HCT116 (cell line): ENCODE results near the gene SAMD1. TPM values are rescaled to one million over a fixed set of nuclear protein-coding genes. Genes with fewer than 3 reads are reported as not detected.

Experiments
- ATAC-seq: fragments of 200-7000 bp; cut with Tn5 transposase; 2 replicates; pipeline ENCODE4 v1.9.1; 2020; ENCODE audit warnings: mild to moderate bottlenecking, moderate library complexity
- BruUV-seq: library from RNA; stranded (reverse); fragments of 400-500 nt; replicated peaks from 2 replicates; lab custom pipeline; 2021; lab: Mats Ljungman, UMichigan
- CTCF ChIA-PET: fragments of 300-600 bp; sonication (Branson Sonifier 250); formaldehyde crosslinking; loops from one replicate; lab custom pipeline; 2021; ENCODE audit warnings: antibody characterized with exemption; lab: Charles Lee
- POLR2A ChIA-PET: fragments of 300-600, 350-600 bp; sonication (Branson Sonifier 250); formaldehyde crosslinking; loops from one replicate; lab custom pipeline; 2021; ENCODE audit warnings: antibody characterized with exemption; lab: Charles Lee
- RAD21 ChIA-PET, 2 experiments: fragments of 300-600 bp; sonication (Branson Sonifier 250); formaldehyde crosslinking; loops; one replicate each; lab custom pipeline; 2023; ENCODE audit warnings: low total read pairs in 2 of 2; ENCODE audit not compliant: uncharacterized antibody in 2 of 2, unreplicated experiment in 2 of 2, low non-redundant PET in 1 of 2; lab: Charles Lee
- DNase-seq: peaks from one replicate; pipeline ENCODE4 v3.0.0-alpha.2; 2010; ENCODE audit warnings: low read depth, low spot score
- H2AFZ ChIP-seq: fragments of 200-600 bp; shearing (Covaris generic), sonication (generic); 2 replicates; pipeline ENCODE4 v1.6.1; 2017; ENCODE audit warnings: low read depth, mixed run types, mixed read lengths, antibody characterized with exemption, low read length; ENCODE audit not compliant: poor library complexity, severe bottlenecking
- H3K27ac ChIP-seq: 2 replicates; pipeline ENCODE4 v1.5.1; 2012; ENCODE audit warnings: low read depth, low read length
- H3K27me3 ChIP-seq: fragments of 200-600 bp; sonication (generic); 2 replicates; pipeline ENCODE4 v1.6.1; 2016; ENCODE audit warnings: mixed run types, low read length, mixed read lengths; ENCODE audit not compliant: insufficient read depth
- H3K36me3 ChIP-seq, 2 experiments: fragments of 200-500 bp in 1 of 2; fragments of 200-600 bp in 1 of 2; sonication (Bioruptor generic) in 1 of 2; sonication (generic) in 1 of 2; 2 replicates each; pipeline versions ENCODE4 v1.5.1 to v1.6.1; 2014 to 2016; ENCODE audit warnings: low read length in 2 of 2, inconsistent platforms in 1 of 2, mixed read lengths in 1 of 2, mixed run types in 1 of 2; ENCODE audit not compliant: insufficient read depth in 2 of 2, control insufficient read depth in 1 of 2
- H3K4me1 ChIP-seq, 2 experiments: fragments of 200-600 bp in 1 of 2; sonication (generic) in 1 of 2; 2 replicates each; pipeline versions ENCODE4 v1.5.1 to v1.6.1; 2012 to 2017; ENCODE audit warnings: low read length in 2 of 2, inconsistent platforms in 1 of 2, mild to moderate bottlenecking in 1 of 2, mixed read lengths in 1 of 2, mixed run types in 1 of 2, moderate library complexity in 1 of 2; ENCODE audit not compliant: insufficient read depth in 2 of 2, control insufficient read depth in 1 of 2
- H3K4me2 ChIP-seq: fragments of 200-600 bp; sonication (generic); 2 replicates; pipeline ENCODE4 v1.6.1; 2017; ENCODE audit warnings: mixed run types, low read length, mixed read lengths
- H3K4me3 ChIP-seq, 2 experiments: fragments of 200-600 bp in 1 of 2; sonication (generic) in 1 of 2; replicated peaks in 1 of 2; 2 replicates each; pipeline ENCODE4 v1.5.1; 2011 to 2016; ENCODE audit warnings: low read length in 2 of 2, control low read depth in 1 of 2, low read depth in 1 of 2, mild to moderate bottlenecking in 1 of 2, mixed read lengths in 1 of 2, mixed run types in 1 of 2
- H3K79me2 ChIP-seq: fragments of 200-600 bp; sonication (generic); 2 replicates; pipeline ENCODE4 v1.6.1; 2017; ENCODE audit warnings: mild to moderate bottlenecking, mixed run types, low read length, moderate library complexity, mixed read lengths; ENCODE audit not compliant: insufficient read depth
- H3K9ac ChIP-seq: fragments of 200-600 bp; sonication (generic); 2 replicates; pipeline ENCODE4 v1.6.1; 2016; ENCODE audit warnings: low read length, mixed read lengths
- H3K9me2 ChIP-seq: fragments of 200-600 bp; sonication (generic), shearing (Covaris generic); 2 replicates; pipeline ENCODE4 v1.6.1; 2017; ENCODE audit warnings: mixed run types, mild to moderate bottlenecking, moderate library complexity; ENCODE audit not compliant: insufficient read depth
- H3K9me3 ChIP-seq, 2 experiments: fragments of 200-500 bp in 1 of 2; fragments of 200-600 bp in 1 of 2; sonication (Bioruptor generic) in 1 of 2; sonication (generic) in 1 of 2; 2 replicates each; pipeline ENCODE4 v1.6.1; 2014 to 2017; ENCODE audit warnings: low read length in 2 of 2, mixed read lengths in 2 of 2, inconsistent platforms in 1 of 2, low read depth in 1 of 2, mild to moderate bottlenecking in 1 of 2, mixed run types in 1 of 2, moderate library complexity in 1 of 2; ENCODE audit not compliant: control insufficient read depth in 1 of 2, insufficient read depth in 1 of 2
- H4K20me1 ChIP-seq: fragments of 200-600 bp; sonication (generic), shearing (Covaris generic); 2 replicates; pipeline ENCODE4 v1.6.1; 2017; ENCODE audit warnings: mixed run types, mild to moderate bottlenecking, moderate library complexity; ENCODE audit not compliant: insufficient read depth
- ELF1 ChIP-seq: IDR thresholded peaks from 2 replicates; pipeline ENCODE4 v1.6.1; 2012; ENCODE audit warnings: low read depth, borderline replicate concordance
- EZH2phosphoT487 ChIP-seq: fragments of 200-600 bp; IDR thresholded peaks from 2 replicates; pipeline ENCODE4 v1.6.1; 2018; ENCODE audit warnings: antibody characterized with exemption, borderline replicate concordance
- FOSL1 ChIP-seq: IDR thresholded peaks from 2 replicates; pipeline ENCODE4 v1.6.1; 2012; ENCODE audit warnings: low read depth
- POLR2AphosphoS5 ChIP-seq: IDR thresholded peaks from 2 replicates; pipeline ENCODE4 v1.6.1; 2011; ENCODE audit warnings: mild to moderate bottlenecking, low read depth, low read length, moderate library complexity
- RAD21 ChIP-seq: IDR thresholded peaks from 2 replicates; pipeline ENCODE4 v1.6.1; 2012; ENCODE audit warnings: low read depth, mild to moderate bottlenecking
- SIN3A ChIP-seq: IDR thresholded peaks from 2 replicates; pipeline ENCODE4 v1.6.1; 2012; ENCODE audit warnings: low read depth
- SP1 ChIP-seq: IDR thresholded peaks from 2 replicates; pipeline ENCODE4 v1.6.1; 2012; ENCODE audit warnings: low read depth
- YY1 ChIP-seq: IDR thresholded peaks from 2 replicates; pipeline ENCODE4 v1.6.1; 2011; ENCODE audit warnings: low read length, low read depth, moderate library complexity, mild to moderate bottlenecking; ENCODE audit not compliant: insufficient replicate concordance; ENCODE audit errors: extremely low read depth
- ZBTB33 ChIP-seq: IDR thresholded peaks from 2 replicates; pipeline ENCODE4 v1.6.1; 2011; ENCODE audit warnings: mild to moderate bottlenecking, low read length, moderate library complexity; ENCODE audit not compliant: insufficient replicate concordance; ENCODE audit errors: extremely low read depth
- ZFX ChIP-seq: fragments of 450-650 bp; IDR thresholded peaks from 2 replicates; pipeline ENCODE4 v1.6.1; 2017
- ZNF274 ChIP-seq: fragments of 200-500 bp; sonication (Bioruptor generic); IDR thresholded peaks from 2 replicates; pipeline ENCODE4 v1.6.1; 2014; ENCODE audit warnings: mild to moderate bottlenecking, low read depth, low read length, inconsistent platforms
- intact Hi-C: fragments of 100-400 bp; cut with micrococcal nuclease; formaldehyde crosslinking; loops from 2 replicates; pipeline ENCODE4 v1.10.0; 2022
- total RNA-seq: library from RNA; stranded (reverse); gene quantifications from one replicate; pipeline ENCODE4 v1.2.1, GENCODE V29; 2021; ENCODE audit not compliant: unreplicated experiment
- TF ChIP-seq, protein P1 (sequence below), 3 experiments: fragments of 200-600 bp in 1 of 3; sonication (generic) in 1 of 3; IDR thresholded peaks in 2 of 3; conservative IDR thresholded peaks in 1 of 3; 2 replicates each; pipeline ENCODE4 v1.5.1; 2012 to 2017; ENCODE audit warnings: low read depth in 2 of 3, low read length in 2 of 3, antibody characterized with exemption in 1 of 3, borderline replicate concordance in 1 of 3, control low read depth in 1 of 3, mild to moderate bottlenecking in 1 of 3, mixed read lengths in 1 of 3, mixed run types in 1 of 3, moderate library complexity in 1 of 3; ENCODE audit not compliant: insufficient read depth in 1 of 3

The SAMD1 gene
- total RNA-seq, 1 experiment from 2014 or later: 62.9 TPM

- RAD21 ChIA-PET: no interaction called here
- peak; percentile 87 for DNase-seq
- peak overlapping the region; percentile 68 for H3K27ac ChIP-seq
- peak overlapping the region; percentile 81 to 88 for H3K4me3 ChIP-seq
- H3K9me2 ChIP-seq: no peaks in the 10 kb centered on the region
- CTCF ChIA-PET: interaction anchor here (0.6 to 3.2 kb wide), 9 partner anchors 23 to 267 kb away, joined by 3 to 18 read pairs (median 3); partner anchors contain the start of genes ADGRE5, ASF1B, MISP3 and RFX1
- peaks cover 27% of the 10 kb centered on the region for H3K79me2 ChIP-seq
- peak overlapping the region; percentile 82 for H3K9ac ChIP-seq
- no peak overlapping the region for H2AFZ ChIP-seq
- H3K4me1 ChIP-seq: peaks cover 31 to 46% of the 10 kb centered on the region in 2 experiments
- no peaks in the 10 kb centered on the region for H3K27me3 ChIP-seq
- intact Hi-C loops: loop anchor here (1.0 to 5.0 kb wide), 2 partner anchors 42 to 234 kb away; partner anchors contain the start of gene MISP3
- BruUV-seq: no TSS peak
- TF ChIP-seq EZH2phosphoT487: no peak
- peak; percentile 39; the same call in 1 of the 2 replicates for TF ChIP-seq RAD21
- peak; percentile 46; the same call in 1 of the 2 replicates for TF ChIP-seq ZFX
- peak; percentile 91 for TF ChIP-seq YY1
- TF ChIP-seq SIN3A: no peak
- TF ChIP-seq, protein P1, sequence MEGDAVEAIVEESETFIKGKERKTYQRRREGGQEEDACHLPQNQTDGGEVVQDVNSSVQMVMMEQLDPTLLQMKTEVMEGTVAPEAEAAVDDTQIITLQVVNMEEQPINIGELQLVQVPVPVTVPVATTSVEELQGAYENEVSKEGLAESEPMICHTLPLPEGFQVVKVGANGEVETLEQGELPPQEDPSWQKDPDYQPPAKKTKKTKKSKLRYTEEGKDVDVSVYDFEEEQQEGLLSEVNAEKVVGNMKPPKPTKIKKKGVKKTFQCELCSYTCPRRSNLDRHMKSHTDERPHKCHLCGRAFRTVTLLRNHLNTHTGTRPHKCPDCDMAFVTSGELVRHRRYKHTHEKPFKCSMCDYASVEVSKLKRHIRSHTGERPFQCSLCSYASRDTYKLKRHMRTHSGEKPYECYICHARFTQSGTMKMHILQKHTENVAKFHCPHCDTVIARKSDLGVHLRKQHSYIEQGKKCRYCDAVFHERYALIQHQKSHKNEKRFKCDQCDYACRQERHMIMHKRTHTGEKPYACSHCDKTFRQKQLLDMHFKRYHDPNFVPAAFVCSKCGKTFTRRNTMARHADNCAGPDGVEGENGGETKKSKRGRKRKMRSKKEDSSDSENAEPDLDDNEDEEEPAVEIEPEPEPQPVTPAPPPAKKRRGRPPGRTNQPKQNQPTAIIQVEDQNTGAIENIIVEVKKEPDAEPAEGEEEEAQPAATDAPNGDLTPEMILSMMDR (IDR thresholded peaks at IDR 0.05 in 2 of 3, conservative IDR thresholded peaks at IDR 0.05 in 1 of 3; ENCODE audit: borderline replicate concordance in 1 of 3, insufficient read depth in 1 of 3, low read depth in 2 of 3, low read length in 2 of 3): peak; percentile 81 to 96 (median 89); a peak in 5 of 6 replicates
- TF ChIP-seq FOSL1: no peak
- peak; percentile 83 for TF ChIP-seq ZBTB33
- TF ChIP-seq SP1: peak; percentile 61
- TF ChIP-seq ELF1: no peak
- TF ChIP-seq ZNF274: no peak
- peak; percentile 57; the same call in 1 of the 2 replicates for TF ChIP-seq POLR2AphosphoS5
- POLR2A ChIA-PET: no interaction called here
- H3K36me3 ChIP-seq: no peaks in the 10 kb centered on the region; a peak in 1 of 4 replicates
- H3K9me3 ChIP-seq: no peaks in the 10 kb centered on the region
- peak; percentile 30 for ATAC-seq
- peak overlapping the region; percentile 89 for H3K4me2 ChIP-seq
- no peaks in the 10 kb centered on the region for H4K20me1 ChIP-seq
Observed at GRCh38 chr19:14113762-14114414, 23.3 kb upstream of the SAMD1 start.
